ENCODE data around the gene PPP1R3E. TPM values are rescaled to one million over a fixed set of nuclear protein-coding genes. Genes with fewer than 3 reads are reported as not detected.

Gene PPP1R3E
- total RNA-seq, 3 donors from 2014 or later, result 7.3 to 7.9 (median 7.8) TPM

DNA sequence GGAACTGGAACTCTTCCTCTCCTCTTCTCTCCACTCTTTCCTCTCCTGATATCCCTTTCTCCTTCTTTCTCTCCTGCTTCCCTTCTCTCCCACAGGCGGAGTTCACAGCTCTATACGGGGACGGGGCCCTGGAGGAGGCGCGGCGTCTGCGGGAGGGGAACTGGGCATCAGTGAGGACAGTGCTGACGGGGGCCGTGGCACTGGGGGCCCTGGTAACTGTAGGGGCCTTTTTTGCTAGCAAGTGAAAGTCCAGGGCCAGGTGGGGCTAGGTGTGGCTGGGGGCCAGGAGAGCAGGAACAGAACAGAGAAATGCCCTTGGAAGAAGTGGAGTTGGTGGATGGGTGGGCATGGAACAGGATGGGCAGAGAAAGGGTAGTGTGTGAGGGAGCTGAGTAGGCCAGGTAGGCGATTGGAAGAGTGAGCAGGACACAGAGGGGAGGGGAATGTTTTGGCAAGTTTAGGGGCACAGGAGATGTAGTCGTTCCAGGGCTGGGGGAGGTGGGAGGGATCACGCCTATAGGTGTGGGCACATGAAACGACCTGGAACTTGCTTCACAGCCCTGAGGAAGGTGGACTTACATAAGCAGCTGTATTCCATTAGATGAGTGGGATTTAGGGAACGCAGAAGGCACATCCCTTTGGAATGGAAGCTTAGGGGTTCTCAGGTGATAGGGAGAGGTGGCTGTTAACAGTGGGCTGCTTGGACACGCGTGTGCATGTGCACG is 6.2 kb upstream of the PPP1R3E start:
- Mint-ChIP-seq H3K4me1 (ENCODE audit: low read depth) (no peaks in the 10 kb centered on the region), H3K27me3 (ENCODE audit: low read depth) (peaks cover 39% of the 10 kb centered on the region), H3K4me3 (no peak overlapping the region), H3K9me3 (no peaks in the 10 kb centered on the region), H3K36me3 (ENCODE audit: insufficient read depth) (no peaks in the 10 kb centered on the region)
- DNase-seq (no peak), ATAC-seq (no peak)

DNA sequence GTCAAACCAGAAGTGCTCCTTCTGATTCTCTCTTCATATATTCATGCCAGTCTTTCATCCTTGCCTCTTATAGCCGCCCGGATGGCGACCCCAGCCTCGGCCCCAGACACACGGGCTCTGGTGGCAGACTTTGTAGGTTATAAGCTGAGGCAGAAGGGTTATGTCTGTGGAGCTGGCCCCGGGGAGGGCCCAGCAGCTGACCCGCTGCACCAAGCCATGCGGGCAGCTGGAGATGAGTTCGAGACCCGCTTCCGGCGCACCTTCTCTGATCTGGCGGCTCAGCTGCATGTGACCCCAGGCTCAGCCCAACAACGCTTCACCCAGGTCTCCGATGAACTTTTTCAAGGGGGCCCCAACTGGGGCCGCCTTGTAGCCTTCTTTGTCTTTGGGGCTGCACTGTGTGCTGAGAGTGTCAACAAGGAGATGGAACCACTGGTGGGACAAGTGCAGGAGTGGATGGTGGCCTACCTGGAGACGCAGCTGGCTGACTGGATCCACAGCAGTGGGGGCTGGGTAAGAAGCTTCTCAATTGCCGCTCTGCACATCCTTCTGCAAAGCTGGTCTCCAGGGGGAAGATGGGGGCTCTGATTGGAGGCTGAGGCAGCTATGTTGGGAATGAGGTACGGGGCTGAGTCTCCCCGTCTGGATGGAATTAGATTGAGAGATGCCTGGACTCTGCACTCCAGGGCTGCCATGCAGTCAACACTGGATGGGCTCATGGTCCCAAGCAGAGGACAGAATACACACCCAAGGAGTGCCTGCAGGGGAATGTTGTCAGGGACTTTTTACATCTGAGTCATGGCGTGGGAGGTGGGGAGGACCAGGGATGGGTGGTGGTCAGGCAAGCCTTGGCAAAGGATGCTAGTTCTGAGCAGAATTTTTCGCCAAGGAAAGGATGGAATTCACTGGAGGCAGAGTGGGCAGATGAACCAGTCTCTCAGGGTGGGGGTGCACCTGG is 5.3 kb upstream of the PPP1R3E start:
- ATAC-seq (peak in 1 of 2 donors; percentile 48), DNase-seq (no peak)
- H3K27me3 Mint-ChIP-seq (ENCODE audit: low read depth), result peaks cover 39% of the 10 kb centered on the region
- H3K4me1 Mint-ChIP-seq (ENCODE audit: low read depth), result peaks cover 3% of the 10 kb centered on the region
- no peak overlapping the region for H3K4me3 Mint-ChIP-seq
- H3K36me3 Mint-ChIP-seq (ENCODE audit: insufficient read depth), result no peaks in the 10 kb centered on the region
- no peaks in the 10 kb centered on the region for H3K9me3 Mint-ChIP-seq

DNA sequence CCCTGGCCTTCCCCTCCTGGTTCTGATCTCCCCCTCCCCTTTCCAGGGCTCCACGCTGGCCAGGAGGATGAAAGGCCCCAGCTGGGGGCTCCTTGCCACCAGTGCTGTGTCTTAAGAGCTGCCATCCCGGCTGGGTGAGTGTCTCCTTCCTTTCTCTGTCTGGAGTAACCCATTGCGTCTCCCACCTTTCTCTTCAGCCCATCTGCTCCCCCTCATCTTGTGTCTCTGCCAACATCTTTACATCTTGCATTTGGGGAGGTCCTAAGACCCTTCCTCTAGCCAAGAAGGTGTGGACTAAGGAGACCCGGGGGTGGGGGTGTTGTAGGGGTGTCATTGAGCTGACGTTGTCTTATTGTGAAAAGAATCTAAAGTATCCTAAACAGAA is 4.5 kb upstream of the PPP1R3E start:
- Mint-ChIP-seq H3K4me3 (peak overlapping the region; percentile 38), H3K9me3 (no peaks in the 10 kb centered on the region), H3K4me1 (ENCODE audit: low read depth) (peaks cover 5% of the 10 kb centered on the region), H3K27me3 (ENCODE audit: low read depth) (peaks cover 35% of the 10 kb centered on the region), H3K36me3 (ENCODE audit: insufficient read depth) (no peaks in the 10 kb centered on the region)
- DNase-seq, result no peak
- no peak for ATAC-seq

DNA sequence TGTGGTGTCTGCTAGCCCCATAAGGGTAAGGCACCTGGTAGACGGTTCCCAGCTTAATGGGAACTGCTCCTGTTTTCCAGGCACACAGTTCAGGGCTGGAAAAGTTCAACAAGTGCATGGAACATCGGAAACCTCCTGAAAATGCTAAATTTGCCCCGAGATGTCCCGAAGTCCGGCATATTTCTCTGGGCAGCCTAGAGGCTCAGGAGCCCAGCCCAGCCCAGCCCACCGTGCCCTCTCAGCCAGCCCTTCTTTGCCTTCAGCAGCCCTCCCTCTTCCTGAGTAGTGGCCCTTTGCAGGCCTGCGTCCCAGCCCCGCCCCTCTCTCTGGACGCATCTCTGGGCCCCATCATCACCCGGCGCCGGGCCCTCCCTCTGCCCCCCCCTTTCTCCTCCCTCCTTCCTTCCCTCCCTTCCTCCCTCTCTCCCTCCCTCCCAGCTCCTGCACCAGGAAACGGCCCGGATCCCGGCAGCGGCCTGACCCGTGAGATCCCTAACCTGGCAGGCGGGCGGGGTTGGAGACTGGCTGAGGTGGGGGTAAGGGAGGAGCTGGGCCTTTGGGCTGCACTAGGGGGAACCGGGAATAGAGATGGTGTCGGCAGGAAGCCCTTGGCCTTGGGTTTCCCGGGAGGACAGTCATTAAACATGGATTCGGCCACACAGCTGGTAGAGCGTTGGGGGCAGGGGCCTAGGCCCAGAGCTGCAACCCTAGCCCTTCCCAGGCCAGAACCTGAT is 3.9 kb upstream of the PPP1R3E start, which contains the start of gene BCL2L2:
TSS of gene BCL2L2 (plus strand) at position 422 of the 734 bp plus-strand sequence. CDS start 935 bp downstream, outside the sequence.
- ATAC-seq (no peak), DNase-seq (no peak)
- peaks cover 35% of the 10 kb centered on the region for H3K27me3 Mint-ChIP-seq (ENCODE audit: low read depth)
- no peaks in the 10 kb centered on the region for H3K9me3 Mint-ChIP-seq
- H3K36me3 Mint-ChIP-seq (ENCODE audit: insufficient read depth), result no peaks in the 10 kb centered on the region
- peak within 1 kb of the TSS; percentile 38 for H3K4me3 Mint-ChIP-seq
- peaks cover 5% of the 10 kb centered on the region for H3K4me1 Mint-ChIP-seq (ENCODE audit: low read depth)

DNA sequence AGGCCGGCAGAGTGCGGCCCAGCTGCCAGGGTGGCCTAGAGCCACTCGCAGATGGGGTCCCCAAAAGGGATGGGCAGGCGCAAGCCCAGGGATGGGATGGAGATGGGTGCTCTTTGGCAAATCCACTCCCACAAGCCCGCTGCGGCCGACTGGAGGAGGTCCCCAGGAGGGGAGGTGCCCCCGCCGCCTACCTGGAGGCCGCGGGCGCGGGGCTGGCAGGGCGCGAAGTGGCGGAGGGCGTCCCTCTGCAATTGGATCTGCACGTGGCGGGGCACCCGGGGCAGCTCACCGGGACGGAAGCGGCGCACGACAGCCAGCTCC is 730 bp downstream of the PPP1R3E start:
- Mint-ChIP-seq H3K4me3 (peak overlapping the region; percentile 89), H3K36me3 (ENCODE audit: insufficient read depth) (peaks cover 4% of the 10 kb centered on the region), H3K4me1 (ENCODE audit: low read depth) (peaks cover 16% of the 10 kb centered on the region), H3K27me3 (ENCODE audit: low read depth) (peaks cover 14% of the 10 kb centered on the region), H3K9me3 (no peaks in the 10 kb centered on the region)
- DNase-seq (no peak), ATAC-seq (peak; percentile 32 to 33)

DNA sequence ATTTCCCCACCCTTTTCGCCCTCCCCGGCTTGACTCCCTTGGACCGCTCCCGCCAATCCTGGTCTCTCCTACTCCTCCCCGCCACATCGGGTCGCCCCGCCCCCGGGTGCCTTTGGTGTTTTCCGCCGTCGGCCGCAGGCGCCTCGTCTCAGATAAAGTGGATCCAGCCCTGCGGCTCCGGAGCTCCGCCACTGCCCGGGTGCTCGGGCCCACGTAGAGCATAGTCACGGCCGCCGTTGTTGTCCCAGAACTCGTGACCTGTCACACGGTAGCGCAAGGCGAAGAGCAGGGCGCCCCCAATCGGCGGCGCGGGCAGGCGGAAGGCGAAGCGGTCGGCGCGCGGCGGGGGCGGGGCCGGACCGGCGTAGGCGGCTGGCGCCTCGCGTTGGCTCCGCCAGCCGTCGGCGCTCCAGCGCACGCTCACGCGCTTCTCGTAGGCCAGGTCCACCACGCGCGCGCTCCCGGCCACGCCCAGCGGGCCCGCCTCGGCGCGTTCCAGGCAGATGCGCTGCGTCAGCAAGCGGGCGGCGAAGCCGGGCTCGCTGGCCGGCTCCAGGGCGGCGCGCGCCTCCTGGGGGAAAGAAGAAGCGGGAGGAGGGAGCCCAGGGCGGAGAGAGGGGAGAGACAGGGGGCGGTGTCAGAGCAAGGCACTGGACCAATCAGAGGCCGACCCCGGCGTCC is 1.2 kb downstream of the PPP1R3E start:
- peak; percentile 95 for DNase-seq
- H3K4me3 Mint-ChIP-seq, result peak overlapping the region; percentile 89
- peaks cover 16% of the 10 kb centered on the region for H3K4me1 Mint-ChIP-seq (ENCODE audit: low read depth)
- H3K36me3 Mint-ChIP-seq (ENCODE audit: insufficient read depth), result peaks cover 4% of the 10 kb centered on the region
- no peaks in the 10 kb centered on the region for H3K9me3 Mint-ChIP-seq
- ATAC-seq, result peak; percentile 83 to 84
- H3K27me3 Mint-ChIP-seq (ENCODE audit: low read depth), result peaks cover 14% of the 10 kb centered on the region

DNA sequence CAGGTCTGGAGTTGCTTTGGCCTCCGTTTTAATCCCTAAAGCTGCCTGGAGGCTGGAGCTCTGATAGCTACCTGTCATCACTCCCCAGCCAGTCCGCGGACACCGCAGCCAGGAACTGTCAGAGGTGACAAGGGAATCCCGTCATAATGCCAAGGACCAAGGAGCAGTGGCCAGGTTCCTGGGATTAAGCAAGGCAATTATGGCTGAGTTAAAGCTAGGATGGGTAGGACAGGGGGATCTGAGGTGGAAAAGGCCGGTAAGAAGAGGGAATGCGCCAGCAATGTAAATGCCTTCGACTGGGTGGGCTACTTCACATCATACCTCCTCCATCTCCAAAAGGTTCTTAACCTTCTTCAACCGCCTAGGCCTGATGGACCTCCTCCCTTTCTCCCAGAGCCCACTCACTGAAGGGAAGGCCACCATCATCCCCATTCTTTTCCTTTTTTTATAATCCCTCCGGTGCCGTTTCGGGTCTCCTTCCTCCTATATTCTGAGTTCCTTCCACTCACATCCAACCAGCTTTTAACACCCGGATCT is 1.9 kb downstream of the PPP1R3E start:
- Mint-ChIP-seq H3K4me1 (ENCODE audit: low read depth) (peaks cover 16% of the 10 kb centered on the region), H3K36me3 (ENCODE audit: insufficient read depth) (peaks cover 4% of the 10 kb centered on the region), H3K9me3 (no peaks in the 10 kb centered on the region), H3K27me3 (ENCODE audit: low read depth) (peaks cover 7% of the 10 kb centered on the region), H3K4me3 (peak overlapping the region; percentile 89)
- DNase-seq (no peak), ATAC-seq (no peak)

DNA sequence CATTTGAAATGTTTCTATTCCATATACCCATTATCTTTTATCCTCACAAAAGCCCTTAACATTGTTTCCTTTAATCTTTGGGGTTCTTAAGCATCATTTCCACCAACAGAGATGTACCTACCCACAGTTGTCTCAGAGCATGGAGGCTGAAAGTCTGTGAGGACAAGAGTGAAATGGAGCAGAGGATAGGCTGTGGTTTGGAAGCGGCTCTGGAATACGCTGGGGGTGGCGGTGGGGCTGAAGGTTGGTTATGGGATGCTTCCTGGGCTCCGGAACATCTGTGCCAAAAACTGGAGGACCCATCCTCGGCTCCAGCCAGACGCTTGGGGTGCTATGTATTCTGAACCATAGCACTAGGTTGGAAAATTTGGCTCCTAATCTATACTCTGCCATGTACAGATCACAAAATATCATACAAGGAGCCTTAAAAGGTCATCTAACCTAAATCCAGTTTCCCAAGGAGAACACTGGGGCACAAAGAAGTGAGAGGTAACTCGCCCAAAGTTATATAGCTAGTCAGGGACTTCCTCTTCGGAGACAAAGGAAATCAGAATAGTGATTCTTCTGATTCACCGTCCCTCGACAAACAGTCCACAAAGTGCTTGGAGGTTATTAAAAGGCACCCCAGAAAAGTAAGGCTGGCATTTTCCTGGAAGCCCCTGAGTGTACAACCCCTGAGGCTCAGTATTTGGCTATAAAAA is 2.5 kb downstream of the PPP1R3E start:
- Mint-ChIP-seq H3K36me3 (ENCODE audit: insufficient read depth) (peaks cover 4% of the 10 kb centered on the region), H3K27me3 (ENCODE audit: low read depth) (peaks cover 3% of the 10 kb centered on the region), H3K4me3 (peak overlapping the region; percentile 89), H3K4me1 (ENCODE audit: low read depth) (peaks cover 19% of the 10 kb centered on the region), H3K9me3 (no peaks in the 10 kb centered on the region)
- ATAC-seq, result no peak
- DNase-seq, result no peak

DNA sequence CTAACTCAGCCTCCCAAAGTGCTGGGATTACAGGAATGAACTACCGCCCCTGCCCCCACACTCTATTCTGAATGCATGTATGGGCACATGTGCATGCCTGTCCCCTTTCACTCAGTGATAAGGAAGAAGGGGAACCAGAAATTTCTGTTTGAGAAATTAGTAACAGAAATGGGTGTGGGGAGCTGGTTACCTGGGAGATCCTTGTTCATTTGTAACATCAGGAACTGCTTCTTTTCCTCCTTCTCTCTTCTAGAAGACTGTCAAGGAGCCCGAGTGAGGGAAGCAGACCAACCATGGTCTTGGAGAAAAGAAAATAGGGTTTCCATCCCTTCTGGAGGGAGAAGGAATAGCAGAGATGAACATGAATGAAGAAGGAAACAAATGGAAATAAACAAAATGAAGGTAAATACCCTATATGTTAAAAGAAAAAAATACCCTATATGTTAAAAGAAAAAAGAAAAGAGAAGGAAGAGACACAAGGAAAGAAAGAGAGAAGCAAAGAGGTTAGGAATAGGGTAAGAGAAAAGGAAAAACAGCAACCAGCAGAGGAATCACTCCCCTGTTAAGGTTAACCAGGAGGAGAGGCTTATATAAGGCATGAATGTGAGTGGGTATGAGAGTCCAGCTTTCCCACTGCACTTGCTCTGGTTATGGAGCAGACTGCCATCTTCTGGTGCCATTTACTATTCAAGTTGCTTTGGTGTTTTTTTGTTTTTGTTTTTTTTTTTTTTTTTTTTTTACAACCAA is 3.3 kb downstream of the PPP1R3E start:
- no peaks in the 10 kb centered on the region for H3K9me3 Mint-ChIP-seq

DNA sequence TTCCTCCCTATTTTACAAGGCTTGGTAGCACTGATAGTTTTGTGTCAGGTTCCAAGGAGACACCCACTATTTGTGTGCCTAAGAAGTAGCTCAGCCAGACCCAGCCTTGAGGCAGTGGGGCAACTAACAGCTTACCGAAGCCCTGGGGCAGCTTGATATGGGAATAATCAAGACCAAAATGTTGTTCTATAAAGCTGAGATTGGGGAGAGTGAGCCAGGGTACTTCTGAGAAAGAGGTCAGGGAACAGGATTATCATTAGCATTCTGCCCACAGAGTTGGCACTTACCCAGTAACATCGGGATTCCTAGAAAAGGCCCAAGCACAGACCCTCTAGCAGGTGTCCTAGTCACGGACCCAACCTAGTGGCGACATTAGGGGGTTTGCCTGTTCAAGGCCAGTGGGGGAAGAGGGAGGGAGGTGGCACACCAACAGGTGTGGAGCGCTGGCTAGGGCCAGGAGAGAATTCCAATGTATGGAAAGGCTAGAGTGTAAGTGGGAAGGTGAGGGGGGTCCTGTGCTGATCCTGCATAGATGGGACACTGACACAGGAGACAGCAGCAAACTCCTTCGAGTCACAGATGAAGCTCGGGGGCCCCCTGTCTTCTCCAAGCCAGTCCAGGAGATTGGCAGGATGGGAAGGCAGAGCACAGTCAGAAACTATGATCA is 4.9 kb downstream of the PPP1R3E start:
- Mint-ChIP-seq H3K4me1 (ENCODE audit: low read depth) (peaks cover 24% of the 10 kb centered on the region), H3K27me3 (ENCODE audit: low read depth) (no peaks in the 10 kb centered on the region), H3K4me3 (no peak overlapping the region), H3K36me3 (ENCODE audit: insufficient read depth) (peaks cover 4% of the 10 kb centered on the region), H3K9me3 (no peaks in the 10 kb centered on the region)
- DNase-seq (no peak), ATAC-seq (no peak)

More for the DNA sequence above, 3.3 kb downstream of the PPP1R3E start:
- no peaks in the 10 kb centered on the region for H3K27me3 Mint-ChIP-seq (ENCODE audit: low read depth)
- peaks cover 26% of the 10 kb centered on the region for H3K4me1 Mint-ChIP-seq (ENCODE audit: low read depth)
- ATAC-seq, result no peak
- peaks cover 4% of the 10 kb centered on the region for H3K36me3 Mint-ChIP-seq (ENCODE audit: insufficient read depth)
- DNase-seq, result no peak
- no peak overlapping the region for H3K4me3 Mint-ChIP-seq

DNA sequence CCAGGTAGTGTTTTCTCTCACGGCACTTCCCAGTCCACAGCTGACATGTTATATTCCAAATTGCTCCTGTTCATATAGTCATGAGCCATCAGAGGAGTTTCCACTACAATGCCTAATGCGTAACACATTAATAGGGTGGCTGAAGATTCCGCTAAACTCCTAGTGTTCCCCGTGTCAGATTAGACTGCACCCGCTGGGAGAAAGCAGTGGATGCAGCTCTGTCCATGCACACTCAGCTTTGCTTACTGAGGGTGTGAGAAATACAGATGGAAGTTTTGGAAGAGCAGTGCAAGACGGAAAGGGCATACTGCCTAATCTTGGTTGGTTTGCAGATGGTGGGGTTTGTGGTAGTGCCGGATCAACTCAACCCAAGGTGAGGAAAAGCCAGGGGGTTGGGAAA is 5.6 kb downstream of the PPP1R3E start:
- H3K36me3 Mint-ChIP-seq (ENCODE audit: insufficient read depth), result peaks cover 4% of the 10 kb centered on the region
- DNase-seq (no peak), ATAC-seq (no peak)
- no peak overlapping the region for H3K4me3 Mint-ChIP-seq
- no peaks in the 10 kb centered on the region for H3K27me3 Mint-ChIP-seq (ENCODE audit: low read depth)
- no peaks in the 10 kb centered on the region for H3K9me3 Mint-ChIP-seq
- peaks cover 22% of the 10 kb centered on the region for H3K4me1 Mint-ChIP-seq (ENCODE audit: low read depth)

DNA sequence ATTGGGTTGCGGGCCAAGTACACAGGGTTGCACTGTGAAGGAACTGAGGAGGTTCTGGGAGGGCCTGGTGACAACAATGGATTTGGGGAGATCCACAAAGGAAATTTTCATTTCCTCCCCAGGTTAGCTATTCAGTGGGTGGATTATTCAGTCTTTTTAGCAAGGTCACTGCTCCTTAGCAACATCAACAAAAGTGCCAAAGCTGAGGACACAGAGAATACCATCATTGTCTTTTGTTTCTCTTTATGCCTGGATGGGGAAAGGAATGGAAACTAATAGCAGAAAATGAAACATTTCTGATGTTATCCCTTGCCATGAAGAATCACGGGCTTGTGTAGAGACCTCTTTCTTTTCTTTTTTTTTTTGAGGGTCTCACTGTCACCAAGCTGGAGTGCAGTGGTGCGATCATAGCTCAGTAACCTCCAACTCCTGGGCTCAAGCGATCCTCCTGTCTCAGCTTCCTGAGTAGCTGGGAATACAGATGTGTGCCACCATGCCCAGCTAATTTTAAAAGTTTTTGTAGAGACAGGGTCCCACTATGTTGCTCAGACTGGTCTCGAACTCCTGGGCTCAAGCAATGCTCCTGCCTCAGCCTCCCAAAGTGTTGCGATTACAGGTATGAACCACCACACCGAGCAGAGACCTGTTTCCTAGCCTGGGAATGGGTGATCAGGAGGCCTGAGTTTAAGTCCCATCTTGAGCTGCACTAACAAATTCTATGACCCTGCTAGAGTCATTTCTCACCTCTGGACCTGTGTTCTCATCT is 6.5 kb downstream of the PPP1R3E start:
- no peak for ATAC-seq
- no peak overlapping the region for H3K4me3 Mint-ChIP-seq

More for the DNA sequence above, 6.5 kb downstream of the PPP1R3E start:
- peaks cover 4% of the 10 kb centered on the region for H3K36me3 Mint-ChIP-seq (ENCODE audit: insufficient read depth)
- H3K9me3 Mint-ChIP-seq, result no peaks in the 10 kb centered on the region
- peaks cover 22% of the 10 kb centered on the region for H3K4me1 Mint-ChIP-seq (ENCODE audit: low read depth)
- no peaks in the 10 kb centered on the region for H3K27me3 Mint-ChIP-seq (ENCODE audit: low read depth)
- DNase-seq, result no peak

All from activated T-cell treated with anti-CD3 and anti-CD28 coated beads, Interleukin-2, amount 50 U/mL, for 4 hours (primary cell).